CD4-positive, alpha-beta T cell treated with Interleukin-12 subunit alpha and Interleukin-12 subunit beta, for 1 hour (primary cell): ENCODE results near the gene CHD5.

Source experiments
- DNase-seq: peaks from one replicate; pipeline ENCODE4 v3.0.0-alpha.2; 2020

CHD5 gene

GRCh38 chr1:6130036-6130435, 50.1 kb downstream of the CHD5 start:
- no peak for DNase-seq

GRCh38 chr1:6129313-6129712, 50.8 kb downstream of the CHD5 start:
- no peak for DNase-seq

- no peak for DNase-seq
These were observed 51.6 kb downstream of the CHD5 start for GRCh38 chr1:6128276-6129081.

- DNase-seq = peak; percentile 78
These were observed 52.4 kb downstream of the CHD5 start for GRCh38 chr1:6127587-6128163.

GRCh38 chr1:6126521-6127067, 53.5 kb downstream of the CHD5 start:
- no peak for DNase-seq

- DNase-seq = no peak
These were observed 54.1 kb downstream of the CHD5 start for GRCh38 chr1:6126028-6126427.

- DNase-seq = no peak
These were observed 54.8 kb downstream of the CHD5 start for GRCh38 chr1:6125366-6125765.

- DNase-seq = no peak
These were observed 55.3 kb downstream of the CHD5 start for GRCh38 chr1:6124746-6125365.

- DNase-seq = no peak
These were observed 55.8 kb downstream of the CHD5 start for GRCh38 chr1:6124341-6124740.

- no peak for DNase-seq
These were observed 56.3 kb downstream of the CHD5 start for GRCh38 chr1:6123816-6124215.

- no peak for DNase-seq
These were observed 57.0 kb downstream of the CHD5 start for GRCh38 chr1:6123083-6123482.

GRCh38 chr1:6121651-6122370, 58.3 kb downstream of the CHD5 start:
- no peak for DNase-seq

GRCh38 chr1:6121021-6121421, 59.1 kb downstream of the CHD5 start:
- no peak for DNase-seq

- no peak for DNase-seq
These were observed 61.7 kb downstream of the CHD5 start for GRCh38 chr1:6118415-6118814.

GRCh38 chr1:6117624-6118023, 62.5 kb downstream of the CHD5 start:
- DNase-seq = no peak

GRCh38 chr1:6117064-6117463, 63.1 kb downstream of the CHD5 start:
- no peak for DNase-seq

GRCh38 chr1:6116137-6116536, 64.0 kb downstream of the CHD5 start:
- no peak for DNase-seq

- no peak for DNase-seq
These were observed 66.4 kb downstream of the CHD5 start for GRCh38 chr1:6113745-6114144.

- no peak for DNase-seq
These were observed 67.0 kb downstream of the CHD5 start for GRCh38 chr1:6113116-6113515.

- no peak for DNase-seq
These were observed 67.5 kb downstream of the CHD5 start for GRCh38 chr1:6112690-6113005.

GRCh38 chr1:6111991-6112689, 68.0 kb downstream of the CHD5 start:
- DNase-seq = no peak

GRCh38 chr1:6111571-6111970, 68.5 kb downstream of the CHD5 start:
- no peak for DNase-seq

GRCh38 chr1:6110326-6110725, 69.8 kb downstream of the CHD5 start:
- no peak for DNase-seq
